Activated naive CD4-positive, alpha-beta T cell treated with anti-CD3 and anti-CD28 coated beads for 36 hours (primary cell): ENCODE results near the gene CCL5. TPM values are rescaled to one million over a fixed set of nuclear protein-coding genes. Genes with fewer than 3 reads are reported as not detected.

Experiments used
- CTCF ChIA-PET: fragments of 350-600 bp; sonication (Branson Sonifier 250); formaldehyde crosslinking; loops from one replicate; lab custom pipeline; 2021; ENCODE audit warnings: antibody characterized with exemption; lab: Charles Lee
- DNase-seq: peaks from one replicate; pipeline ENCODE4 v3.0.0-alpha.2; 2020
- H3K27ac Mint-ChIP-seq: one replicate; pipeline ENCODE4 v1.8.0; 2021; ENCODE audit warnings: mild to moderate bottlenecking, mixed read lengths
- H3K27me3 Mint-ChIP-seq: one replicate; pipeline ENCODE4 v1.8.0; 2021; ENCODE audit warnings: low read depth, mixed read lengths
- H3K36me3 Mint-ChIP-seq: one replicate; pipeline ENCODE4 v1.8.0; 2021; ENCODE audit warnings: low read depth, mixed read lengths
- H3K4me1 Mint-ChIP-seq: one replicate; pipeline ENCODE4 v1.8.0; 2021; ENCODE audit warnings: low read depth, mixed read lengths
- H3K4me3 Mint-ChIP-seq: one replicate; pipeline ENCODE4 v1.8.0; 2021; ENCODE audit warnings: mild to moderate bottlenecking, moderate library complexity, mixed read lengths
- H3K9me3 Mint-ChIP-seq: one replicate; pipeline ENCODE4 v1.8.0; 2021; ENCODE audit warnings: mixed read lengths
- intact Hi-C: fragments of 100-400 bp; cut with micrococcal nuclease; formaldehyde crosslinking; loops from one replicate; pipeline ENCODE4 v1.15.1; 2023
- total RNA-seq, 2 experiments: library from RNA; stranded (reverse); gene quantifications; one replicate each; pipeline ENCODE4 v1.2.3, GENCODE V29; 2021

The CCL5 gene
- total RNA-seq, 2 experiments from 2014 or later: 1.9 to 2.5 TPM

DNA sequence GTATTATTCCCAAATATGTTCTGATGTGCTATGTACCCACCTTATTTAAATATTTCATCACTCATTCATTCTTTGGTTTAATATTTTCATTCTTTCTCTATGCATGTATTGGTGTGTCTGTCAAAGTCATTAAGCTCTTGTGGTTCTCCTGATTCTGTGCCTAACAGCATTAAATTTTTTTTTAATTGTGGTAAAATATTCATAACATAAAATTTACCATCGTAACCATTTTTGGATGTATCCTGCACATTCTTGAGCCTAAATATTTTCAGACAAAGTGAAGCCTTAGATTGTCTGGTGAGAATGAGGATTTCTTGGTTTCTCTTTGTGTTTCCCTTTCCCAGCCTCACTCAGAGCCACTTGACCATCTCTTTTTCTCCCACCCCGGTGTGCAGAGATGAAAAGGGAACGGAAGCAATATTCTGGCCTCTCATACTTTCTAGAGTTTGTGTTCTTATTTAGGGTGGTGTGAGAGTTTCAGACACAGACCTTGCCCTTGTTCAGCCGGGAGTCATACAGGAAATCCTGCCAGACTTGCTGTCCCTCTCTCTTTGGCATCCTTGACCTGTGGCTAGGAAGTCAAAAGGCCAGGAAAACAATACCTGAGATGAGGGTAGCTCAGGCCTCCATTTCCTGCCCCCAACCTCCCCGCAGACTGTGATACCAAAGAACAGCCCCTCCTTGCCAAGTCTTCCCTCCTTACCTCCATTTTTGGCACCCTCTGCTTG is 4.9 kb downstream of the CCL5 start:
- Mint-ChIP-seq H3K4me3 (no peak overlapping the region), H3K4me1 (peaks cover 25% of the 10 kb centered on the region), H3K27me3 (no peaks in the 10 kb centered on the region), H3K9me3 (no peaks in the 10 kb centered on the region), H3K27ac (peak overlapping the region; percentile 5), H3K36me3 (no peaks in the 10 kb centered on the region)
- CTCF ChIA-PET: interaction anchor here (0.5 to 0.6 kb wide), 2 partner anchors 108 to 271 kb away, joined by 3 read pairs; no protein-coding TSS in a partner anchor
- intact Hi-C loops: loop anchor here (10.0 kb wide), 1 partner anchor 60 kb away; the partner anchor contains the start of gene RDM1
- no peak for DNase-seq

- intact Hi-C loops: loop anchor here (10.0 kb wide), 1 partner anchor 62 kb away; the partner anchor contains the start of gene RDM1
- CTCF ChIA-PET: interaction anchor here (0.6 to 2.1 kb wide), 5 partner anchors 10 to 238 kb away, joined by 3 to 9 read pairs (median 4); no protein-coding TSS in a partner anchor
- no peak overlapping the region for H3K4me3 Mint-ChIP-seq
- no peak for DNase-seq
- no peak overlapping the region for H3K27ac Mint-ChIP-seq
- no peaks in the 10 kb centered on the region for H3K9me3 Mint-ChIP-seq
- no peaks in the 10 kb centered on the region for H3K36me3 Mint-ChIP-seq
- H3K27me3 Mint-ChIP-seq: no peaks in the 10 kb centered on the region
- peaks cover 18% of the 10 kb centered on the region for H3K4me1 Mint-ChIP-seq
Measured at GRCh38 chr17:35872196-35872980, 7.8 kb downstream of the CCL5 start.

GRCh38 chr17:35870906-35871819 is 9.0 kb downstream of the CCL5 start:
- H3K4me1 Mint-ChIP-seq: peaks cover 18% of the 10 kb centered on the region
- no peak overlapping the region for H3K27ac Mint-ChIP-seq
- no peaks in the 10 kb centered on the region for H3K27me3 Mint-ChIP-seq
- no peaks in the 10 kb centered on the region for H3K9me3 Mint-ChIP-seq
- no peaks in the 10 kb centered on the region for H3K36me3 Mint-ChIP-seq
- intact Hi-C loops: loop anchor here (10.0 kb wide), 1 partner anchor 64 kb away; the partner anchor contains the start of gene RDM1
- peak; percentile 53 for DNase-seq
- CTCF ChIA-PET: interaction anchor here (0.7 to 2.1 kb wide), 7 partner anchors 9 to 63 kb away, joined by 3 to 9 read pairs (median 4); no protein-coding TSS in a partner anchor
- no peak overlapping the region for H3K4me3 Mint-ChIP-seq

- no peaks in the 10 kb centered on the region for H3K27me3 Mint-ChIP-seq
- CTCF ChIA-PET: interaction anchor here (0.8 kb wide), 1 partner anchor 22 kb away, joined by 3 read pairs; no protein-coding TSS in a partner anchor
Measured at GRCh38 chr17:35868737-35869136, 11.4 kb downstream of the CCL5 start, which contains the start of gene HEATR9. TSS of gene HEATR9 (minus strand) at chr17:35868891. CDS start at chr17:35868742, 149 bp downstream.

GRCh38 chr17:35867574-35867973 is 12.6 kb downstream of the CCL5 start:
- Mint-ChIP-seq H3K9me3 (no peaks in the 10 kb centered on the region), H3K27ac (no peak overlapping the region), H3K27me3 (no peaks in the 10 kb centered on the region), H3K36me3 (no peaks in the 10 kb centered on the region), H3K4me3 (no peak overlapping the region), H3K4me1 (peaks cover 18% of the 10 kb centered on the region)
- CTCF ChIA-PET: interaction anchor here (0.6 kb wide), 2 partner anchors 217 to 275 kb away, joined by 3 to 8 read pairs; no protein-coding TSS in a partner anchor
- intact Hi-C loops: no loop called here
- DNase-seq: no peak

More at GRCh38 chr17:35868737-35869136, 11.4 kb downstream of the CCL5 start, which contains the start of gene HEATR9:
- Mint-ChIP-seq H3K36me3 (no peaks in the 10 kb centered on the region), H3K27ac (no peak within 1 kb of the TSS), H3K9me3 (no peaks in the 10 kb centered on the region), H3K4me3 (no peak within 1 kb of the TSS), H3K4me1 (peaks cover 18% of the 10 kb centered on the region)
- intact Hi-C loops: no loop called here
- no peak for DNase-seq

DNA sequence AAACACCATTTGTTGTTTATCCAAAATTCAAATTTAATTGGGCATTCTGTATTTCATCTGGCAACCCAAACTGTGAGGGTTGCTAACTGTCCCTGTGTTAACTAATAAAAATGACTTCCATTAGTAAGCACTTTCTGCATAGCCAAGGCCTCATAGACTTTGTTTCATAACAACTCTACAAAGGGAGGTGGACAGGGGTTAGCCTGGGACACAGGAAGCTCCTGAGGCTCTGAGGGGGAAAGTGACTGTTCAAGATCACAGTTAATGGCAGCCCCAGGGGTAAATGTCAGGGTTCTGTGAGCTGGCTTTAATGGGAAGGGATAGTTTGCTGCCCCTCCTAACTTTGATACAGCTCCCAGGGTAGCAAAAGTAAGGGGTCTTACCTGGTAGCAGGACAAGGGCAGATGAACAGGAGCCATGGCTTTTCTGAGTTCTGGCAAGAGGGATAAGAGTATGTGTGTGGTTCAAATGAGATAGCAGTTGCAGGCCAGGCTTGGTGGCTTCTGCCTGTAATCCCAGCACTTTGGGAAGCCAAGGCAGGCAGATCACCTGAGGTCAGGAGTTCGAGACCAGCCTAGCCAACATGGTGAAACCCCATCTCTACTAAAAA is 13.7 kb downstream of the CCL5 start:
- CTCF ChIA-PET: interaction anchor here (1.7 kb wide), 1 partner anchor 12 kb away, joined by 4 read pairs; no protein-coding TSS in a partner anchor
- Mint-ChIP-seq H3K4me1 (peaks cover 12% of the 10 kb centered on the region), H3K9me3 (no peaks in the 10 kb centered on the region), H3K27ac (no peak overlapping the region), H3K27me3 (no peaks in the 10 kb centered on the region), H3K4me3 (no peak overlapping the region), H3K36me3 (peaks cover 2% of the 10 kb centered on the region)
- DNase-seq: no peak
- intact Hi-C loops: no loop called here

- no peak for DNase-seq
- CTCF ChIA-PET: interaction anchor here (1.7 kb wide), 1 partner anchor 13 kb away, joined by 4 read pairs; no protein-coding TSS in a partner anchor
- peaks cover 3% of the 10 kb centered on the region for H3K36me3 Mint-ChIP-seq
- no peak overlapping the region for H3K4me3 Mint-ChIP-seq
- no peak overlapping the region for H3K27ac Mint-ChIP-seq
- no peaks in the 10 kb centered on the region for H3K27me3 Mint-ChIP-seq
- H3K9me3 Mint-ChIP-seq: no peaks in the 10 kb centered on the region
- intact Hi-C loops: no loop called here
- H3K4me1 Mint-ChIP-seq: peaks cover 6% of the 10 kb centered on the region
Measured at GRCh38 chr17:35865412-35866340, 14.5 kb downstream of the CCL5 start.

DNA sequence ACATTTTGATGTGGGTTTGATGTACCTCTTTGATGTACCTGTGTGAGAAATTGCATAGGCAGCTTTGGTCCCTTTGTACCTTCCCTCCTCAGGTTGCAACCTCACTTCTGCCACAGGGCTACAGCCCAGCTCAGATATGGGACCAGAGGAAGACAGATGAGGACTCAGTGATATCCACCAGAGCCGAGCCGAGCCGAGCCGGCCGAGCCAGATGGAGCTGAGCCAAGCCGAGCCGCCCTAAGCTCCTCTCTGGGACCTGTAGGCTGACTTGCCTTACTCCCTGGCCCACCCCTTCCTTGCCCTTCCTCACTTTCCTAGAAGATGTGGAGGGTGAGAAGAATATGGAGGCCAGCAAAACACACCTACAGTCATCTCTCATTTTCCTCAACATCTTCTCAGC is 15.3 kb downstream of the CCL5 start:
- intact Hi-C loops: no loop called here
- Mint-ChIP-seq H3K4me3 (no peak overlapping the region), H3K4me1 (peaks cover 6% of the 10 kb centered on the region), H3K27ac (no peak overlapping the region), H3K27me3 (no peaks in the 10 kb centered on the region), H3K36me3 (peaks cover 3% of the 10 kb centered on the region), H3K9me3 (no peaks in the 10 kb centered on the region)
- no peak for DNase-seq
- CTCF ChIA-PET: interaction anchor here (1.7 kb wide), 1 partner anchor 14 kb away, joined by 4 read pairs; no protein-coding TSS in a partner anchor

GRCh38 chr17:35856603-35857002 is 23.6 kb downstream of the CCL5 start:
- no peaks in the 10 kb centered on the region for H3K9me3 Mint-ChIP-seq
- no peak overlapping the region for H3K4me3 Mint-ChIP-seq
- CTCF ChIA-PET: interaction anchor here (0.6 to 1.2 kb wide), 2 partner anchors 10 to 14 kb away, joined by 3 to 5 read pairs; no protein-coding TSS in a partner anchor
- no peak overlapping the region for H3K27ac Mint-ChIP-seq
- H3K4me1 Mint-ChIP-seq: peaks cover 2% of the 10 kb centered on the region
- intact Hi-C loops: loop anchor here (10.0 kb wide), 1 partner anchor 218 kb away; no protein-coding TSS in a partner anchor
- DNase-seq: no peak
- H3K36me3 Mint-ChIP-seq: peaks cover 10% of the 10 kb centered on the region
- H3K27me3 Mint-ChIP-seq: no peaks in the 10 kb centered on the region

- intact Hi-C loops: loop anchor here (10.0 kb wide), 1 partner anchor 219 kb away; no protein-coding TSS in a partner anchor
- DNase-seq: no peak
- peaks cover 13% of the 10 kb centered on the region for H3K36me3 Mint-ChIP-seq
- no peak overlapping the region for H3K4me3 Mint-ChIP-seq
- no peak overlapping the region for H3K27ac Mint-ChIP-seq
- H3K27me3 Mint-ChIP-seq: no peaks in the 10 kb centered on the region
- peaks cover 2% of the 10 kb centered on the region for H3K4me1 Mint-ChIP-seq
- CTCF ChIA-PET: interaction anchor here (1.3 kb wide), 1 partner anchor 14 kb away, joined by 3 read pairs; no protein-coding TSS in a partner anchor
- no peaks in the 10 kb centered on the region for H3K9me3 Mint-ChIP-seq
Measured at GRCh38 chr17:35855965-35856364, 24.2 kb downstream of the CCL5 start.
